PC-3 (cell line): ENCODE data around the gene ZNF850. TPM values are rescaled to one million over a fixed set of nuclear protein-coding genes. Genes with fewer than 3 reads are reported as not detected.

ENCODE experiments used
- ATAC-seq: fragments of 200-7000 bp; cut with Tn5 transposase; 2 replicates; pipeline ENCODE4 v1.9.1; 2020; ENCODE audit warnings: mild to moderate bottlenecking, moderate library complexity
- BruUV-seq: library from RNA; stranded (reverse); fragments of 400-500 nt; replicated peaks from 2 replicates; lab custom pipeline; 2021; lab: Mats Ljungman, UMichigan
- CTCF ChIA-PET: fragments of 300-600 bp; sonication (Branson Sonifier 250); formaldehyde crosslinking; loops from one replicate; lab custom pipeline; 2022; ENCODE audit warnings: antibody characterized with exemption; lab: Charles Lee
- POLR2A ChIA-PET: fragments of 300-600 bp; sonication (Branson Sonifier 250); formaldehyde crosslinking; loops from one replicate; lab custom pipeline; 2022; ENCODE audit warnings: antibody characterized with exemption; ENCODE audit not compliant: unreplicated experiment; lab: Charles Lee
- DNase-seq: peaks from one replicate; pipeline ENCODE4 v3.0.0-alpha.2; 2015
- H2AFZ ChIP-seq: fragments of 300-600 bp; sonication (generic); 2 replicates; pipeline ENCODE4 v1.6.0; 2016; ENCODE audit warnings: antibody characterized with exemption, low read length
- H3F3A ChIP-seq: fragments of 300-600 bp; sonication (generic); one replicate; pipeline ENCODE4 v1.6.0; 2017; ENCODE audit warnings: antibody characterized with exemption, low read length, control low read depth, mild to moderate bottlenecking; ENCODE audit not compliant: unreplicated experiment
- H3K27ac ChIP-seq: fragments of 300-600 bp; sonication (generic); 2 replicates; pipeline ENCODE4 v1.5.1; 2016; ENCODE audit warnings: mild to moderate bottlenecking, low read length
- H3K27me3 ChIP-seq: fragments of 300-600 bp; sonication (generic); 2 replicates; pipeline ENCODE4 v1.6.1; 2016; ENCODE audit warnings: low read length, mixed read lengths
- H3K36me3 ChIP-seq: fragments of 300-600 bp; sonication (generic); 2 replicates; pipeline ENCODE4 v1.6.1; 2016; ENCODE audit warnings: low read depth, mixed run types, low read length, mixed read lengths
- H3K4me1 ChIP-seq: fragments of 300-600 bp; sonication (generic); 2 replicates; pipeline ENCODE4 v1.5.1; 2016; ENCODE audit warnings: low read length; ENCODE audit not compliant: insufficient read depth
- H3K4me2 ChIP-seq: fragments of 300-600 bp; sonication (generic); 2 replicates; pipeline ENCODE4 v1.6.0; 2016; ENCODE audit warnings: low read length
- H3K4me3 ChIP-seq: fragments of 300-600 bp; sonication (generic); 2 replicates; pipeline ENCODE4 v1.5.1; 2016; ENCODE audit warnings: mild to moderate bottlenecking, low read length, mixed read lengths
- H3K79me2 ChIP-seq: fragments of 300-600 bp; sonication (generic); 2 replicates; pipeline ENCODE4 v1.6.1; 2017; ENCODE audit warnings: low read length, mixed read lengths
- H3K9ac ChIP-seq: fragments of 300-600 bp; sonication (generic); 2 replicates; pipeline ENCODE4 v1.6.0; 2016; ENCODE audit warnings: mild to moderate bottlenecking, low read length
- H3K9me2 ChIP-seq: fragments of 300-600 bp; sonication (generic); replicated peaks from 2 replicates; pipeline ENCODE4 v1.6.1; 2016; ENCODE audit warnings: mixed run types, low read length, mixed read lengths
- H3K9me3 ChIP-seq: fragments of 300-600 bp; sonication (generic); 2 replicates; pipeline ENCODE4 v1.6.1; 2016; ENCODE audit warnings: low read length, mixed read lengths
- H4K20me1 ChIP-seq: fragments of 300-600 bp; sonication (generic); 2 replicates; pipeline ENCODE4 v1.6.1; 2016; ENCODE audit warnings: low read length, mixed read lengths
- CTCF ChIP-seq: fragments of 300-600 bp; sonication (generic); conservative IDR thresholded peaks from 2 replicates; pipeline ENCODE4 v1.5.1; 2017; ENCODE audit warnings: antibody characterized with exemption, low read depth, mild to moderate bottlenecking, low read length
- EZH2 ChIP-seq: fragments of 300-600 bp; sonication (generic); IDR thresholded peaks from one replicate; pipeline ENCODE4 v1.6.1; 2017; ENCODE audit warnings: antibody characterized with exemption, mild to moderate bottlenecking, low read length; ENCODE audit not compliant: unreplicated experiment
- EZH2phosphoT487 ChIP-seq: fragments of 300-600 bp; sonication (generic); IDR thresholded peaks from 2 replicates; pipeline ENCODE4 v1.6.1; 2018; ENCODE audit warnings: mild to moderate bottlenecking, antibody characterized with exemption, low read length, borderline replicate concordance
- intact Hi-C: fragments of 100-400 bp; cut with micrococcal nuclease; formaldehyde crosslinking; loops from 2 replicates; pipeline ENCODE4 v1.9.0; 2023
- total RNA-seq: library from RNA; depleted of rRNA; stranded (reverse); fragments of >200 nt; gene quantifications from 2 replicates; pipeline ENCODE4 v1.2.3, GENCODE V29; 2014

ZNF850 gene
- total RNA-seq, 1 experiment from 2014 or later, result 1.2 TPM

GRCh38 chr19:36674201-36674600, 98.4 kb downstream of the ZNF850 start:
- H3K9me3 ChIP-seq, result 0 out of 2 replicates have a peak, but pooled peaks cover 1% of the 10 kb centered on the region
- H3K36me3 ChIP-seq, result peaks cover 9% of the 10 kb centered on the region; the same call in 1 of the 2 replicates
- BruUV-seq, result no TSS peak
- DNase-seq (no peak), ATAC-seq (no peak)
- no peaks in the 10 kb centered on the region for H3K4me1 ChIP-seq
- H3K27me3 ChIP-seq, result no peaks in the 10 kb centered on the region
- H3K27ac ChIP-seq, result no peak overlapping the region
- ChIA-PET CTCF (no interaction called here), POLR2A (no interaction called here)
- H4K20me1 ChIP-seq, result no peaks in the 10 kb centered on the region
- H3K79me2 ChIP-seq, result no peaks in the 10 kb centered on the region
- intact Hi-C loops, result no loop called here
- H3K4me3 ChIP-seq, result no peak overlapping the region
- no peak overlapping the region for H3K4me2 ChIP-seq
- no peaks in the 10 kb centered on the region for H3F3A ChIP-seq
- TF ChIP-seq EZH2 (no peak), CTCF (no peak), EZH2phosphoT487 (no peak)
- no peak overlapping the region for H3K9ac ChIP-seq
- no peaks in the 10 kb centered on the region for H3K9me2 ChIP-seq
- H2AFZ ChIP-seq, result no peak overlapping the region

- H3K9ac ChIP-seq, result no peak overlapping the region
- DNase-seq (no peak), ATAC-seq (no peak)
- H3K9me2 ChIP-seq, result no peaks in the 10 kb centered on the region
- no peak overlapping the region for H3K4me2 ChIP-seq
- H2AFZ ChIP-seq, result no peak overlapping the region
- H3K27ac ChIP-seq, result no peak overlapping the region
- no peaks in the 10 kb centered on the region for H3K9me3 ChIP-seq
- no peak overlapping the region for H3K4me3 ChIP-seq
- no peaks in the 10 kb centered on the region for H3K79me2 ChIP-seq
- no TSS peak for BruUV-seq
- no peaks in the 10 kb centered on the region for H3K4me1 ChIP-seq
- ChIA-PET POLR2A (no interaction called here), CTCF (no interaction called here)
- TF ChIP-seq CTCF (no peak), EZH2 (no peak), EZH2phosphoT487 (no peak)
- no peaks in the 10 kb centered on the region for H4K20me1 ChIP-seq
- no peaks in the 10 kb centered on the region; the same call in 1 of the 2 replicates for H3K36me3 ChIP-seq
- intact Hi-C loops, result no loop called here
- no peaks in the 10 kb centered on the region for H3F3A ChIP-seq
- no peaks in the 10 kb centered on the region for H3K27me3 ChIP-seq
These were observed 100.2 kb downstream of the ZNF850 start for GRCh38 chr19:36672368-36672767.

- H3K4me2 ChIP-seq, result no peak overlapping the region
- H3K79me2 ChIP-seq, result peaks cover 5% of the 10 kb centered on the region
- H3K4me1 ChIP-seq, result no peaks in the 10 kb centered on the region
- no peak overlapping the region for H3K27ac ChIP-seq
- H3K9me3 ChIP-seq, result peaks cover 11% of the 10 kb centered on the region; the same call in 1 of the 2 replicates
- H3K9ac ChIP-seq, result no peak overlapping the region
- BruUV-seq, result no TSS peak
- H3K36me3 ChIP-seq, result peaks cover 14% of the 10 kb centered on the region
- no peak overlapping the region for H2AFZ ChIP-seq
- no peaks in the 10 kb centered on the region for H3K27me3 ChIP-seq
- TF ChIP-seq EZH2 (no peak), CTCF (no peak), EZH2phosphoT487 (no peak)
- ChIA-PET CTCF (no interaction called here), POLR2A (no interaction called here)
- no peaks in the 10 kb centered on the region for H3F3A ChIP-seq
- H4K20me1 ChIP-seq, result no peaks in the 10 kb centered on the region
- H3K9me2 ChIP-seq, result no peaks in the 10 kb centered on the region
- intact Hi-C loops, result no loop called here
- no peak for ATAC-seq
- DNase-seq, result no peak
- no peak overlapping the region for H3K4me3 ChIP-seq
These were observed 104.0 kb downstream of the ZNF850 start for GRCh38 chr19:36668646-36669045.
